Endothelial cell of umbilical vein (primary cell): ENCODE data around the gene DDX25. TPM values are rescaled to one million over a fixed set of nuclear protein-coding genes. Genes with fewer than 3 reads are reported as not detected.
A peak's percentile ranks its signal among the peaks of the same experiment; 100 is the strongest.
"Not testable (repeated sequence)": the region's sequence is repeated elsewhere in the genome, so short reads cannot be mapped to it uniquely, and the experiment has no call there.

Experiments used
- Bru-seq: library from RNA; stranded (reverse); fragments of 400-500 nt; gene quantifications from one replicate; lab custom pipeline; 2021; lab: Mats Ljungman, UMichigan
- BruChase-seq, 2 experiments: library from RNA; stranded (reverse); fragments of 400-500 nt; gene quantifications; one replicate each; lab custom pipeline; 2021; lab: Mats Ljungman, UMichigan
- BruUV-seq: library from RNA; stranded (reverse); fragments of 400-500 nt; replicated peaks from 2 replicates; lab custom pipeline; 2021; lab: Mats Ljungman, UMichigan
- CTCF ChIA-PET: fragments of 300-600, 350-600 bp; sonication (Branson Sonifier 250); formaldehyde crosslinking; loops from one replicate; lab custom pipeline; 2021; ENCODE audit warnings: antibody characterized with exemption, inconsistent platforms; lab: Charles Lee
- POLR2A ChIA-PET: fragments of 300-600, 350-600 bp; sonication (Branson Sonifier 250); formaldehyde crosslinking; loops from one replicate; lab custom pipeline; 2021; ENCODE audit warnings: antibody characterized with exemption, inconsistent platforms; lab: Charles Lee
- DNase-seq: peaks from one replicate; pipeline ENCODE4 v3.0.0-alpha.2; 2011; ENCODE audit warnings: low read depth, low spot score
- FAIRE-seq: peaks from 2 replicates; lab custom pipeline; 2011; peaks lifted over from hg19 to GRCh38; lab: Jason Lieb, UNC
- H2AFZ ChIP-seq: 2 replicates; pipeline ENCODE4 v1.6.0; 2012; ENCODE audit warnings: low read depth, low read length, control low read depth, inconsistent platforms
- H3K27ac ChIP-seq: 2 replicates; pipeline ENCODE4 v1.5.1; 2011; ENCODE audit warnings: low read depth, mild to moderate bottlenecking, control low read depth, low read length, moderate library complexity; ENCODE audit not compliant: insufficient read depth
- H3K27me3 ChIP-seq, 2 experiments: 2 replicates each; pipeline versions ENCODE4 v1.6.0 to v1.6.1; 2011; ENCODE audit warnings: low read length in 2 of 2, mixed read lengths in 1 of 2; ENCODE audit not compliant: control insufficient read depth in 2 of 2, insufficient read depth in 2 of 2
- H3K36me3 ChIP-seq, 2 experiments: 2 replicates in 1 of 2; 3 replicates in 1 of 2; pipeline ENCODE4 v1.5.1; 2011; ENCODE audit warnings: low read length in 2 of 2, mild to moderate bottlenecking in 1 of 2, moderate library complexity in 1 of 2; ENCODE audit not compliant: control insufficient read depth in 2 of 2, insufficient read depth in 2 of 2; ENCODE audit errors: extremely low read depth in 1 of 2
- H3K4me1 ChIP-seq: 3 replicates; pipeline ENCODE4 v1.5.1; 2011; ENCODE audit warnings: mild to moderate bottlenecking, low read length; ENCODE audit not compliant: control insufficient read depth, insufficient read depth; ENCODE audit errors: extremely low read depth
- H3K4me2 ChIP-seq: 2 replicates; pipeline ENCODE4 v1.6.1; 2011; ENCODE audit warnings: low read length, control low read depth, mixed read lengths; ENCODE audit not compliant: insufficient read depth
- H3K4me3 ChIP-seq, 3 experiments: fragments of 200-600 bp in 1 of 3; sonication (generic), shearing (Covaris generic) in 1 of 3; replicated peaks in 1 of 3; 2 replicates each; pipeline ENCODE4 v1.5.1; 2011 to 2016; ENCODE audit warnings: control low read depth in 3 of 3, low read length in 3 of 3, mild to moderate bottlenecking in 2 of 3, inconsistent platforms in 1 of 3, low read depth in 1 of 3, moderate library complexity in 1 of 3; ENCODE audit not compliant: insufficient read depth in 1 of 3
- H3K79me2 ChIP-seq: 2 replicates; pipeline ENCODE4 v1.6.0; 2012; ENCODE audit warnings: low read length, inconsistent platforms; ENCODE audit not compliant: control insufficient read depth, insufficient read depth
- H3K9ac ChIP-seq: replicated peaks from 2 replicates; pipeline ENCODE3; 2011; ENCODE audit warnings: low read length, control low read depth; ENCODE audit not compliant: insufficient read depth; ENCODE audit errors: extremely low read depth
- H3K9me1 ChIP-seq: replicated peaks from 3 replicates; pipeline ENCODE4 v1.6.0; 2011; ENCODE audit warnings: mild to moderate bottlenecking, low read length; ENCODE audit not compliant: control insufficient read depth, insufficient read depth; ENCODE audit errors: extremely low read depth
- H3K9me3 ChIP-seq: replicated peaks from 2 replicates; pipeline ENCODE4 v1.5.1; 2012; ENCODE audit warnings: low read length, inconsistent platforms; ENCODE audit not compliant: control insufficient read depth, insufficient read depth
- H4K20me1 ChIP-seq: replicated peaks from 2 replicates; pipeline ENCODE3; 2011; ENCODE audit warnings: mild to moderate bottlenecking, low read length; ENCODE audit not compliant: control insufficient read depth, insufficient read depth; ENCODE audit errors: extremely low read depth
- EZH2 ChIP-seq: IDR thresholded peaks from 2 replicates; pipeline ENCODE4 v1.6.1; 2012; ENCODE audit warnings: borderline replicate concordance, low read depth, mild to moderate bottlenecking, moderate library complexity, low read length, inconsistent platforms; ENCODE audit not compliant: severe bottlenecking
- MYC ChIP-seq: IDR thresholded peaks from one replicate; pipeline ENCODE4 v1.6.1; 2011; ENCODE audit warnings: mild to moderate bottlenecking, low read depth, low read length
- dilution Hi-C: fragments of 300-500 bp; cut with MboI; formaldehyde crosslinking; loops from one replicate; pipeline ENCODE4 v1.15.0; 2019; ENCODE audit warnings: low sequenced_read_pairs; ENCODE audit not compliant: extremely low pct_ligation_motif_present
- intact Hi-C: fragments of 100-400 bp; cut with micrococcal nuclease; formaldehyde crosslinking; loops from one replicate; pipeline ENCODE4 v1.10.0; 2022
- long read RNA-seq: library from polyadenylated mRNA; stranded (forward); transcript quantifications from one replicate; pipeline ENCODE4 v2.0.0, GENCODE V29; 2021
- polyA minus RNA-seq, 3 experiments: library from RNA; depleted of rRNA, polyadenylated mRNA; stranded (reverse); fragments of >200 nt; gene quantifications; 1 replicate in 1 of 3; 2 replicates in 2 of 3; pipeline ENCODE4 v1.2.3, GENCODE V29; 2011
- polyA plus RNA-seq, 4 experiments: library from polyadenylated mRNA; depleted of rRNA in 3 of 4; stranded (reverse) in 3 of 4; unstranded in 1 of 4; fragments of >200 nt; gene quantifications; 2 replicates each; pipeline versions ENCODE4 v1.2.1 to v1.2.3, GENCODE V29; 2011 to 2012; ENCODE audit warnings: missing spikeins in 1 of 4
- total RNA-seq: library from RNA; stranded (reverse); gene quantifications from 2 replicates; pipeline ENCODE4 v1.2.3, GENCODE V29; 2021

Gene DDX25
- total RNA-seq (not detected in 2 replicates), polyA plus RNA-seq (not detected in 2 replicates), polyA minus RNA-seq (not detected in 2 replicates), Bru-seq, nascent RNA (percentile 18 among the genes with signal in this experiment), BruChase-seq, experiment 1, labeled RNA remaining after a 6-hour chase (not detected), BruChase-seq, experiment 2, labeled RNA remaining after a 2-hour chase (percentile 10 among the genes with signal in this experiment)
- 0.03 TPM in 1 of 2 replicates, not detected in the other for polyA plus RNA-seq (2011; cell fraction: cytosol; rRNA removed)
- polyA plus RNA-seq (2011; cell fraction: nucleus; rRNA removed), result 0.13 and 0.24 TPM in 2 replicates
- polyA plus RNA-seq (2012), result not detected in 2 replicates
- not detected for polyA minus RNA-seq (2011; cell fraction: cytosol; rRNA and poly(A)+ RNA removed)
- not detected in 2 replicates for polyA minus RNA-seq (2011; cell fraction: nucleus; rRNA and poly(A)+ RNA removed)
- long read RNA-seq, result 0 reads

DNA sequence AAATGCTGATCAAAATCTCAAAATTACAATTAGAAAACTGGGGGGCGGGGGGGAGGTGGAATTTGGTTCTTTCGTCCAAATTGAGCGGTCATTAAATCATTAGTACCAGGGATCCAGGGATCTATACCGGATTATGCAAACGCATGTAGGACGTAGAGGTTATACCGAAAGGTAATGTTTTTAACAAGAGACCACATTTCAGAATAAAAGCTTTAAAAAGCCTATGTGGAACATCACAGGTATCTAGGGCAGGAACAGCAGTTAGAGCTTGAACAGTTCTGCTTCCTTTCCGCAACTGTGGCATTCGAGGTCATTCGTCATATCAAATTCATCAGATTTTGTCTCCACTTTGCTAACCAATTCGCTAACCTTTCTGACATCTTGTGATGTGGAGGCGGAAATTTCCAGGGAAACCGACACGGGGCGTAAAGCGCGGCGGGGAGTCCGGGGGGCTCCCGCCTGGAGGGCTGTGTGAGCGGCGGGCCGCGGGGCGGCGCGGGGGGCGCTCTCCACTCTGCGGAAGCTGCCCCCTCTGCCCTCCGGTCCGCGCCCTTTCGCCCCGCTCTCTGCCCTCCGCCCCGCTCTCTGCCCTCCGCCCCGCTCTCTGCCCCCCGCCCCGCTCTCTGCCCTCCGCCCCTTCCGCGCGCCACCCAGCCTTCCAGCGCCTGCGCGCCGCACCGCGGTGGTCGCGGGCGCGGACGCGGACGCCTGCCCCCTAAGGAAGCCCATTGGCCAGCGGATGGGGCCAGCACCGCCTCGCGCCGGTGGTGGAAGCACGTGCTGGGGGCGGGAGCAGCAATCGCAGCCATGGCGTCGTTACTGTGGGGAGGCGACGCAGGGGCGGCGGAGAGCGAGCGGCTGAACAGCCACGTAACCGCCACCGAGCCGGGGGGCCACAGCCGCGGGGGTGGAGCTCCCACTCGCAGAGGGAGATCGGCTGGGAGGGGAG is at the start of gene DDX25:
Gene DDX25, plus strand, starts transcription at position 798 of the 949 bp plus-strand sequence. Its CDS starts 10 bp downstream, at position 808.
- Histone ChIP-seq H3K9me1 (no peaks in the 10 kb centered on the region), H3K27ac (no peak within 1 kb of the TSS), H2AFZ (no peak within 1 kb of the TSS), H3K4me3 (peak within 1 kb of the TSS in 1 of 3 experiments; percentile 88), H4K20me1 (no peaks in the 10 kb centered on the region), H3K9ac (no peak within 1 kb of the TSS), H3K4me1 (peaks cover 8% of the 10 kb centered on the region), H3K27me3 (peaks cover 17 to 24% of the 10 kb centered on the region in 2 experiments), H3K4me2 (peak within 1 kb of the TSS; percentile 70), H3K9me3 (no peaks in the 10 kb centered on the region), H3K36me3 (peaks cover 4 to 9% of the 10 kb centered on the region in 2 experiments), H3K79me2 (peaks cover 19% of the 10 kb centered on the region)
- DNase-seq (no peak), FAIRE-seq (no peak)
- ChIA-PET POLR2A (interaction anchor here (0.7 kb wide), 1 partner anchor 14 kb away, joined by 3 read pairs; no protein-coding TSS in a partner anchor), CTCF (interaction anchor here (1.2 to 2.0 kb wide), 3 partner anchors 17 to 290 kb away, joined by 4 to 18 read pairs (median 9); partner anchors contain the start of gene HYLS1)
- peak; percentile 77 for TF ChIP-seq EZH2
- no peak for TF ChIP-seq MYC
- no TSS peak for BruUV-seq
- dilution Hi-C loops (no loop called here), intact Hi-C loops (loop anchor here (1.0 kb wide), 1 partner anchor 16 kb away; no protein-coding TSS in a partner anchor)

- CTCF ChIA-PET, dilution Hi-C loops, H3K36me3 ChIP-seq, H3K9me1 ChIP-seq, H3K79me2 ChIP-seq, DNase-seq, H3K4me3 ChIP-seq, BruUV-seq, intact Hi-C loops, H2AFZ ChIP-seq, FAIRE-seq, H4K20me1 ChIP-seq, POLR2A ChIA-PET, H3K27me3 ChIP-seq, H3K9me3 ChIP-seq, H3K9ac ChIP-seq, H3K4me2 ChIP-seq, H3K4me1 ChIP-seq, H3K27ac ChIP-seq: not testable (repeated sequence)
These were observed 46.6 kb upstream of the DDX25 start for GRCh38 chr11:125857670-125858069.

DNA sequence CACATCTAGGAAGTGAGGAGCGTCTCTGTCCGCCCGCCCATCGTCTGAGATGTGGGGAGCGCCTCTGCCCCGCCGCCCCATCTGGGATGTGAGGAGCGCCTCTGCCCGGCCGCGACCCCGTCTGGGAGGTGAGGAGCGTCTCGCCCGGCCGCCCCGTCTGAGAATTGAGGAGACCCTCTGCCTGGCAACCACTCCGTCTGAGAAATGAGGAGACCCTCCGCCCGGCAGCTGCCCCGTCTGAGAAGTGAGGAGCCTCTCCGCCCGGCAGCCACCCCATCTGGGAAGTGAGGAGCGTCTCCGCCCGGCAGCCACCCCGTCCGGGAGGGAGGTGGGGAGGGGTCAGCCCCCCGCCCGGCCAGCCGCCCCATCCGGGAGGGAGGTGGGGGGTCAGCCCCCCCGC is 41.5 kb upstream of the DDX25 start:
- H3K79me2 ChIP-seq, H3K27me3 ChIP-seq, CTCF ChIA-PET, H3K36me3 ChIP-seq, DNase-seq, FAIRE-seq, H3K9ac ChIP-seq, H3K9me3 ChIP-seq, H3K9me1 ChIP-seq, H3K27ac ChIP-seq, H3K4me1 ChIP-seq, H3K4me2 ChIP-seq, H2AFZ ChIP-seq, H3K4me3 ChIP-seq, POLR2A ChIA-PET, BruUV-seq, H4K20me1 ChIP-seq, dilution Hi-C loops, intact Hi-C loops: not testable (repeated sequence)
